SK-N-DZ (cell line): Measurements from ENCODE around the gene ERMP1.
"Not testable (repeated sequence)": the region's sequence is repeated elsewhere in the genome, so short reads cannot be mapped to it uniquely, and the experiment has no call there.

Source experiments
- DNase-seq: peaks from one replicate; pipeline ENCODE4 v3.0.0-alpha.2; 2015; ENCODE audit warnings: low spot score

Gene ERMP1

DNA sequence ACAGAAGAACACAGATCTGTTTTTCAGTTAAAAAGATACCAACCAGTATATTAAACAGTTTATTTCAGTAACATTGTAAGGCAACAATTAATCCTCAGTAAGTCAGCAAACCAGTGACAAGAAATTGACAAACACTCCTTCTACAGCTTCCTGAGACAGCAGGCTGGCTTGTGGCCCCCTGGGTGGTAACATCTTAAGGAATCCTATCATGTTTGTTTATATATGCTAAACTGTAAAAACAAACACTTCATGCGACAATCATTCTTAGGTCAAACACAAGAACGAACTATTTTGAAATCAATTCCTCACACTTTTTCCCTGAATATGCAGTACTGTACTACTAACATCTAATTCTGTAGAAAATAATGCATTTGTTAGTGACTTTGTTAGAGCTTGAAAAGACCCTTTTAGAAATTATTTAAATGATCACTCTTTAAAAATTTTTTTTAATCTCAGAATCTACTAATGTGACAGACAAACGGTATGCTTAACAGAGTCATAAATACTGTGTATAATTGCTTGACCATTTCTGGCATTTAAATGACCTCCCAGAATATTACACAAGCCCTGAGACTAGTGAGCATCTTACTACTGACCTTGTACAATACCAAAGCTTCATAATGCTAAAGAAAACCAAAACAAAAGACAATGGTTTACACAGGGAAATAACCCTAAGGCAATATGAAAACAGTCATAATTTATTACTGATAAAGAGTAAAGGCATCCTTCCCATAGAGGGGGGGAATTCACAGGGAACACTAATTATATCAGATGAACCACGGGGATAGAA is 48.2 kb downstream of the ERMP1 start:
- no peak for DNase-seq

DNA sequence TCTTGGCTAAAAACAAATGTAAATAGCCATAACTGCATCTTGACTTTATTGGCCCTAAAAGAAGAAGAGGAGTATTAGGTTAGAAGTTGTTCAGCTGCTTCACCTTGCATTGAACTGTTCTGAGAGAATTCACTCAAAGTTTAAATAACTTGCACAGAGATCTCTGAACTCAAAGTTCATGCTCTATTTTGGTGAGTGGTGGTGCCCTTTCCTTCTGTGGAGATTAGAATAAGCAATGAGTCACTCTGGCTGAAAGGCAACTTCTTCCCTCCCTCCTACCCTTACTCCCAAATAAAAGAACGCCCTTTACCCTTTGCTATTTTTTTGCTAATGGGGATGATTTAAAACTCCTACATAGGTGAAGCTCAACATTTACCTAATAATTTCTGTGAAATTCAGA is 48.9 kb downstream of the ERMP1 start:
- no peak for DNase-seq

DNA sequence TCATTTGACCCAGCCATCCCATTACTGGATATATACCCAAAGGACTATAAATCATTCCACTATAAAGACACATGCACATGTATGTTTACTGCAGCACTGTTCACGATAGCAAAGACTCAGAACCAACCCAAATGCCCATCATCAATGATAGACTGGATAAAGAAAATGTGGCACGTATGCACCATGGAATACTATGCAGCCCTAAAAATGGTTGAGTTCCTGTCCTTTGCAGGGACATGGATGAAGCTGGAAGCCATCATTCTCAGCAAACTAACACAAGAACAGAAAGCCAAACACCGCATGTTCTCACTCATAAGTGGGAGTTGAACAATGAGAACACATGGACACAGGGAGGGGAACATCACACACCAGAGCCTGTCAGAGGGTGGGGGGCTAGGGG is 49.5 kb downstream of the ERMP1 start:
- DNase-seq = not testable (repeated sequence)

DNA sequence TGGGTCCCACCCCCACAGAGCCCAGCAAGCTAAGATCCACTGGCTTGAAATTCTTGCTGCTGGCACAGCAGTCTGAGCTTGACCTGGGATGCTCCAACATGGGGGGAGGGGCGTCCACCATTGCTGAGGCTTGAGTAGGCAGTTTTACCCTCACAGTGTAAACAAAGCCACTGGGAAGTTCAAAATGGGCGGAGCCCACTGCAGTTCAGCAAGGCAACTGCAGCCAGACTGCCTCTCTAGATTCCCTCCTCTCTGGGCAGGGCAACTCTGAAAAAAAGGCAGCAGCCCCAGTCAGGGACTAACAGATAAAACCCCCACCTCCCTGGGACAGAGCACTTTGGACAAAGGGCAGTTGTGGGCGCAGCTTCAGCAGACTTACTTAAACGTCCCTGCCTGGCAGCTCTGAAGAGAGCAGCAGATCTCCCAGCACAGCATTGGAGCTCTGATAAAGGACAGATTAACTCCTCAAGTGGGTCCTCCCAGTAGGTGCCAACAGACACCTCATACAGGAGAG is 53.2 kb downstream of the ERMP1 start:
- not testable (repeated sequence) for DNase-seq

DNA sequence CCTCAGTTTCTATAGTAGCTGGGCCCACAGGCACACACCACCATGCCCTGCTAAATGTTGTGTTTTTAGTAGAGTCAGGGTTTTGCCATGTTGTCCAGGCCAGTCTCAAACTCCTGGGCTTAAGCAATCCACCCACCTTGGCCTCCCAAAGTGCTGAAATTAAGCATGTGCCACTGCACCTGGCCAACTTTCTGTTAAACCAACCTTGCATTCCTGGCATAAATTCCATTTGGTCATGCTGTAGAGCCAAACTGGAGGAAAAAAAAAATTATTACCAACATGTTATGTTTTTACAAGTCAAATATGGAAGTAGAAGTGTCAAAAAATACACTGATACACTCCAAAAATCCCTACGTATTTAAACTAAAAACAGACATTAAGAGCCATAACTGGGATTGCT is 54.1 kb downstream of the ERMP1 start:
- DNase-seq = no peak

DNA sequence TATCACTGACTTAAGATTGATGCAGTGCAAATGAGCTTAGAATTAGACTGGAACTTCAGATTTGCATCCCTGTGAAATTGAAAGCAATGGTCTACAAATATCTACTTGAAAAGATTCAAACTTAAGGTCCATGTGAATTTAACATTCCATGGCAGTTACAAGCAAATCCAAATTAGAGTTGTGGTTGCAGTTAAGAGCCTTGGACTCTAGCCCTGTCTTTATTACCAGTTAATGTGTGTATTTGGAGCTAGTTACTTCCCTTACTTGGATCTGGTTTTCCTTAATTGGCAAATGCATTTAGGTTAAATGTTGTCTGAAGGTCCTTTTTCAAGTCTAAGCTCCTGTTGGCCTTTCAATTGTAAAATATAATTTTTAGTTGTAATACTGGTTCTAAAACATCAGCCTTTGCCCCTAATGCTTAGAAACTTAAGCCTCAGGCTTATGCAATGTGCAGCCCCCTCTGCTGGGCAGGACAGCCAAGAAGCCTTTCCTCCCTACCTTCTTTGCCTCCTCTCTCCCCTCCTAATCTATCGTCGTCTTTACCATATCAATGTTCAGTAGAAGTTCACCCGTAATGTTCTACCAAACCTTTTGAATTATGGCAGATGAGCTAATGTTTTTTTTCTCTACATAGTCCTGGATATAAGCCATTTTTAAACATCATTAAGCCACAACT is 59.5 kb downstream of the ERMP1 start:
- no peak for DNase-seq

DNA sequence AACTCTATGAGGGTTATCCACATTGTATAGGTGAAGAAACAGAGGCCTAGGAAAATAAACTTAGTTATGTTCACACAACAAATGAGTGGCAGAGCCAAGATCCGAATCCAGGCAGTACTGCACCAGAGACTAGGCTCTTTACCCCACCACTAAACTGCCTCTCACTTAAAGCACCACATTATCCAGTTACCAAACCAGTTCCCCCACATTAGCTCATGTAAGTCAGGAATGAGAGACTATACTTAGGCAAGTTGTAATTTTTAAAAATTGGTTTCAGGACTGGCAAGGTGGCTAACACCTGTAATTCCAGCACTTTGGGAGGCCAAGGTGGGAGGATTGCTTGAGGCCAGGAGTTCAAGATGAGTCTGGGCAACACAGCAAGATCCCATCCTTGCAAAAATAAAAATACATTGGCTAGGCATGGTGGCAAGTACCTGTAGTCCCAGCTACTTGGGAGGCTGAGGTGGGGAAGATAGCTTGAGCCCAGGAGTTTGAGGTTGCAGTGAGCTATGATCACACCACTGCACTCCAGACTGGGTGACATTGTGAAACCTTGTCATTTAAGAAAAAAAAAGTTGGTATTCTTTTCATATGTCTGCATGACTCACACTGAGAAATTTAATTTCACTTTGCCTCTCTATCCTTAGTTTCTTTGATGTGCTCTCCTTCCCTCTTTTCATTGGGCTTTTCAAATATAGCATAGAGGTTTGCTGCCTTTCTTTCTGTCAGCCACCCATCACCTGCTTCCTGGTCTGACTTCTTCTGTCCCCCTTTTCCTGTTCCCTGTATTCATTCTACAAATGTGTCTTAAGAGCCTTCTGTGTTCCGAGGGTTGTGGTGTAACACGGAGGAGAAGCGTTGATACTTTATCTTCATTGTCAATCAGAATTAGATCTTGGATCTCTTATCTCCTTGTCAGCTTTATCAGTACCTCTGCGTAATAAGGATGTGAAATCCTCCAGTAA is 64.7 kb downstream of the ERMP1 start:
- no peak for DNase-seq

DNA sequence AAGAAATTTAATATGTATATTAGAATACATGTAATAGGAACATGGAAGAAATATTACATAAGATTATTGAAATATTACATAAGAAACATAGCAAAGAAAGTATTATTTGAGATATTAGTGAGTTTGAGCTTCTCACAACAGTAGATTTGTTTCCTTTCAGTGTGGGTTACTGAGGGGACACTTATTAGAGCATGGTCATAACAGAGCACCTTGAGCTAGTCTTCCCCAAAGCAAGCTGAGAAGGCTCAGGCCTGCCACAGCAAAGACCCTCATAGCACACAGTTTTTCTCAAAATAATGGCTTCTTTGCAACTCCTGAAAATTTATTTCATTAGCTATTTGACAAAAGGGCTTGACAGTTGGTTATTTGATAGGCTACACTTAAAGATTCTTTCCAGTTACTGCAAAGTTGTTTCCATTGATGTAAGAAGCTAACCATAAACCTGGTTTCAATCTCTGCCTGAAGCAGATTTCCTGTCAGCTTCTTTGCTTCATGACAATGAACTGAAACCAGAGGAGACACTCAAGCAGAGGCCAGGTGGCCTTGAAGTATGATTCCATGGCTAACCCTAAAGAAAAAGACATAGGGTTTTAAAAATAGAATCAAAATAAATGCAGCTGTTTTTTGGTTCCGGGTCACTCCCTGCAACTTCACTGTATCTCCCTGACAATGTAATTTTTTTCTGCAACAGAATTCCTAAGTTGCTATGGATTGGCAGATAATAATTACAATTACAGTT is 68.6 kb downstream of the ERMP1 start:
- DNase-seq = no peak

DNA sequence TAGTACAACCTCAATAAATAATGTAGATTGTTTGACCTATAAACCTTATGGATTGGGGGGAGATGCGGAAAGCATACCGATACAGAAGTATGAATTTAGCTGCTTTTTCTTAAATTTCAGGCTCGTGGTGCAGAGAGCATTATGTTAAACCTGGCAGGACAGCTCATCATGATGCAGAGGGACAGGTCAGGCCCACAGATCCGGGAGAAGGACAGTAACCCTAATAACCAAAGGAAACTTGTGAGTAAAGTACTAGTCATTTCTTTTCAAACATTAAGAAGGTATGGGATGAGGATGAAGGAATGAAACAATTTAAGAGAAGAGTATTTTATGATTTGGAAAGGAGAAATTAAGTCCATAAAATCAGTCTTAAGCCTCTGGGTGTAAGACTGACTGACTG is 70.5 kb downstream of the ERMP1 start:
- no peak for DNase-seq

DNA sequence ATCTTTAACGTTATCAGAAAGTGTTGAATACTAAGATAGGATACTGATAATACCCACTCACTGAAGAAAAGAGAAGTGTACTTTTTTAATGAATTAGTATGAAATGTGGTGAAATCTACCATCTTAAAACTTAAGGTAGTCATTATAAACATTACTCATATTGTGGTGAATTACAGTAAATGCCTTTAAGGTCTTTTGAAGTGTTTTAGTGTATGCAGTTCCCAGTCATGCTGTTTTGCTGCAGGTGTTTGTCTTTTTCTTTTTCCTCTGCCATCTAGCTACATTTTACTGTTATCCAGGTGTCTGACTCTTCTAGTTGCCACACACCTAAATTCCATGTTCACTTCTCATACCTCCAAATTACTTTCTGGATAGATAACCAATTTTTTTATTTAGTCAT is 72.6 kb downstream of the ERMP1 start:
- DNase-seq = no peak

DNA sequence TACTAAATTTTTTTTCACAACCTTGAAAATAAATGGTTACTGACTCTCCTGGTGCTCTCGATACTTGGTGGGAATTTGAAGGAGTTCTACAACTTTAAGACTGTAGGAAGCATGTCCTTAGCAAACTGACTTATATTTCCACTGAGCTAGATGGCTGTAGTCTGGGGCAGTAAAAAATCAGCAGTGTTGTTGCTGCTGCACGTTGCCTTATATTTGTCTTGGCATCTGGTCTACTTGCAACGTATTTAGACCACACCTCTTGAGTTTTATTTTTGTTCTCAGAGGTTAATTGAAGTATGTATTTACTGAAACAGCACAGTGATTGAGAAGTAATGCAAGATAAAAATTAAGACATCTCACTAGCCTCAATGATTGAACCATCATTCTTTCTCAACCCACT is 76.3 kb downstream of the ERMP1 start:
- DNase-seq = no peak

DNA sequence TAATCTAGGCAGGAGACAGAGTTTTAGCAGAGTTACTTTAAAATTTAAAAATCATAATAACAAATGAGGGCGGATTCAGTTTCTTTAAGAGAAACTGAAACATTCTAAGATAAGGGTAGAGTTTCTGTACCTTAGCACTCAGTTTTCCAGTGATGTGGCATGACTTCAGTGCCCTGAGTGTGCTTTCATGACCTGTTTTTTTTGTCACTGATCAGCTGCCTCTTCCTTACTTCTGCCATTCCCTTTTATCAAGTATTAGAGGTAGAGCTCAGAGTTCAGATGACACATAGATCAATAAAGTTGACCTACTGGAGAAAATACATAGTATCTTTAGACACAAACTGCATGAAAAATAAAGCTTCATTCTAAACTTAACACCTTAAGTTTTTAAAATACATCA is 82.3 kb downstream of the ERMP1 start:
- DNase-seq = no peak

DNA sequence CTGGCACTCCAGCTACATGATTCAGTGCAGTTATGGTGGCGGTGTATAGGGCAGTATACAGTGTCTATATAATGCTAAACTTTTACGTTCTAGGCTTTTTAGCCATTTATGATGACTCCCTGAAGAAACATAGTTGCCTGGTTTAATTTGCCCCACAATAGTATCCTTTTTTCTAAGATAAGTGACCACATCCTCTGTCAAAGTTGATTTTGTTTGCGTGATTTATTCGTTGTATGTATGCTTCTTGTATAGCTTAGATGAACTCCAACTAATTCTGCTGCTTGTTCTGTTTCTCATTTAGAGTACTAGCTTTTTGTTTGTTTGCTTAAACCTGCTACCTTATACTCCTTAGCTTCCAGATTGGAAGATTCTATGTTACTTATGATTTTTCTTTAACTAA is 83.6 kb downstream of the ERMP1 start:
- no peak for DNase-seq

DNA sequence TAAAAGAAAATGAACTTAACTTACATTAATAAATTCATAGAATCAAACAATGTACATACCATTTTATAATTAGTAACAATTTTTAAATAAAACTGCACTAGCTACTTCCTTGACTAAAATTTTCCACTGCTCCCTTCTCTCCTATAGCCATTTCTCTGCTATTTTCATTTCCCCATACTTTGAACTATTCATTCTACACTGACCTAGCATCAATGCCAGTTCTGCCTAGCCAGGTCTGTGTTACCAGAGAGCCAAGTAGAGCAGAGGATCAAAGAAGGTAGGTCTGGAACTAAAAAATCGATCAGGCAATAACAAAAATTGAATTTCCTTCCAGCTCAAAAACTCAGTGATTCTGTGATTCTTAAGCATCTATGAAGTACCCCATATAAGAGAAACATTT is 84.5 kb downstream of the ERMP1 start:
- DNase-seq = no peak

DNA sequence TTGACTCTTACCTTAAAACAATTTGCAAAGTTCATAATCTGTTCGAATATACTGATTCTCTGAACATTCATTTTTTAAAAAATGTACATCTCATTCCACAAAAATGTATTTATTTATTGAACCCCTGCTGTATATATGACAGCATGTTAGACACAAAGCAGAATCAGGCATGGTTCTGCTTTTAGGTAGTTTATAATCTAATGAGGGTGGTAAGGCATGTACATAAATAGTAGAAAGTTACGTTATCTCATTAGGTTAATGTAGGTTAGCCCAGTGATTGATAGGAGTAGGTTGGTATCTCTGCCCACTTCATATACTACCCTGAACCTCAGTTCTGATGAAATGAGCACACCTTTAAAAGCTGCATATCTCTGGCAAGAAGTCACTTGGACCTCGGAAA is 89.8 kb downstream of the ERMP1 start:
- DNase-seq = peak; percentile 57

DNA sequence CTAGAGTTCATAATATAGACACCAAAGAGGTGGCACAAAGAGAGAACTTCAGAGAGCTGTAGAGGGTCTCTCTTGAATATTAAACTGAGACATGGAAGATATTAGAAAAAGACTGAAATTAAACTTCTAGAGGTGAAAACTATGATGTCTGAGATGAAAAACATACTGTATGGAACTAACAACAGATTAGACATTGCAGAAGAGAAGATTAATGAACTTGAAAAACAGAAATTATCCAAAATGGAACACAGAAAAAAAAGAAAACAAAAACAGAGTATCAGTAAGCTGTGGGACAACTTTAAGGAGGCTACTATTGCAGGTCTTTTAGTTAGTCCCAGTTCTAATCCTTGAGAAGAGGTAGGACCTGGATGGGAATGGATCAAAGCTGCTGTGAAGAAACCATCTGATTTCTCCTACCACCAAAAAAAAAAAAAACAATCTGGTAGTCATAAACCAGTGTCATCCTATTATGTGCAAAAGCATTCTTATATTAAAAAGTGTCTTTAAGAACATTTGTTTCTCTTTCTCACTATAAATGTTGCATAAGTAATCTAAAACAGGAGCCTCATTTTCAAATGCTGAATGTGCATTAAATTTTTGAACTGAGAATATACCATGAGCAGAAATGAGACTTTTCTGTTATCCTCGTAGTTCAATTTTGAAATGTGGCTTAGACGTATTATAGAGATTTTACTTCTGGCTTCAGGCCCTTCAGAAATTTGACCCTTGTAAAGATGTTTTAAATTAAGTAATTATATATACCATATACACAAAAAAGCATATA is 96.2 kb downstream of the ERMP1 start:
- no peak for DNase-seq

DNA sequence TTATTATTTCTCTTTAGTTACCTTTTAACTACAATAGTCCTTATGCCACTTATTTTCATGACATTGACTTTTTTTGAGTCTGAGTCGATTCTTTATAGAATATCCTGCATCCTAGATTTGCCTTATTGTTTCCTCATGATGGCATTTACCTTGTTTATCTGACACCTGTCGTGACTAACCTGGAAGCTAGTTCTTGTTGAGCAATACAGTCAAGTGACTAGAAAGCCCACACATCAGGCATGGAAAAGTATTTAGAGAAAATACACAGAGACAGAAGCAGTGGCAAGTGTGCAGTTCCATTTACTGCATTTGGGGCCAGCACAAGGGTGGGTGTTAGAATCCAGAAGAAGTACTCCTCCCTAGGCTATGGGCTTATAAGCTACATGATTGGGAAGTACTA is 97.8 kb downstream of the ERMP1 start:
- no peak for DNase-seq
